HG02885 (cell line): Measurements from ENCODE around the gene CEACAM16.
"Not testable (repeated sequence)": the region's sequence is repeated elsewhere in the genome, so short reads cannot be mapped to it uniquely, and the experiment has no call there.

ENCODE experiments used
- ATAC-seq: cut with Tn5 transposase; IDR thresholded peaks from one replicate; pipeline ENCODE4 v1.9.1; 2021; ENCODE audit warnings: mild to moderate bottlenecking; ENCODE audit not compliant: unreplicated experiment, poor library complexity

The CEACAM16 gene

DNA sequence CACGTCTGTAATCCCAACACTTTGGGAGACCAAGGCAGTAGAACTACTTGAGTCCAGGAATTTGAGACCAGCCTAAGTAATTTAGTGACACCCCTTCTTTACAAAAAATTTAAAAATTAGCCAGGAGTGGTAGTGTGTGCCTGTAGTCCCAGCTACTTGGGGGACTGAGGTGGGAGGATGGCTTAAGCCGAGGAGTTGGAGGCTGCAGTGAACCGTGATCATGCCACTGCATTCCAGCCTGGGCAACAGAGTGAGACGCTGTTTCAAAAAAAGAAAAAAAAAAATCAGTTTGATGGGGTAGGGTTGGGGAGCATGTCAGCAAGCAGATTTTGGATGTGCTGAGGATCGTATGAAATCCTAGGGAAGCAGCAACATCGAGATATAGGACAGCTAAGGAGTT, 23.4 kb upstream of the CEACAM16 start:
- ATAC-seq = no peak

DNA sequence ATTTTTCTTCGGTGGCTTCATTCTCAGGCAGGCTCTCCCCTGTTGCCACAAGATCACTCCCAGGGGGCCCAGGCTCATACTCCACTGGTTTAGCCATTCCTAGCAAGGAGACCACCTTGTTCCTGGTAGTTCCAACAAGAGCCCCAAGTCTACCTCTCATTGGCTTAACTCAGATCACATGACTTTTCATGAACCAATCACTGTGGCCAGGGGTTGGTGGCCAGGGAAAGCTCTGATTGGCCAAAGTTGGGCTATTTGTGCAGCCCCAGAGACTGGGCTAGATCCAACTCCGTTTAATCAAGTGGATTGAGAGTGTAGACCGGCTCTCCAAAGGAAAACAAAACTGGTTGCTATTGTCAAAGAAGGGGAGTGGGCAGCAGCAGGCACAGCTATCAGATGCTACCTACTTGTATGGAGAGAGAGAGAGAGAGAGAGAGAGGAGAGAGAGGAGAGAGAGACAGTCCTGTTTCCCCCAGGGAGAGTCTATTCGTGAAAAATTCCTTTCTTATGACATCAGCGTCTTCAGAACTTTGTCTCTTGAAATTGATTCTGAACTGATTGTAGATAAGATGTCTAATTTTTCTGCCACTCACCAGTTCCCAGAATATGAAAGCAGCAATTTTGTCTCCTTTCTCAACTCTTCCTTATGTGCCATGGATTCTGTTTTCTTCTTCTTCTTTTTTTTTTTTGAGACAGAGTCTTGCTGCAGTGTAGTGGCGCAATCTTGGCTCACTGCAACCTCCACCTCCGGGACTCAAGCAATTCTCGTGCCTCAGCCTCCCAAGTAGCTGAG, 21.7 kb upstream of the CEACAM16 start:
- no peak for ATAC-seq

DNA sequence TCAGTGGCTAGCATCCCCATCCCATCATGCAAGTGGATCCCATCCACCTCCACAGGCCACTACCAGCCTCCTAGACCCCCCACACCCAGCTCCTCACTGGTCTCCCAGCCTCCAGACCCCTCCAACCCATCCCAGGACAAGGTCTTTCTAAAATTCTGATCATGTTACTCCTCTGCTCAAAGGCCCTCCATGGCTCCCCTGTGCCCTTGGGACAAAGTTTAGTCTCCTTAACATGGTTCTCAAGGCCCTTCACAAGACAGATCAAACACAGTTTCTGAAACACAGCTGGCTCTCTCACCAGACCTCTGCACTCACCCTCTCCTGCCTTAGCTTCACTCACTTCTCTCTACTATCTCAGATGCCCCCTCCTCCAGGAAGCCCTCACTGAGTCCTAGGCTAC, 18.4 kb upstream of the CEACAM16 start:
- ATAC-seq = no peak

DNA sequence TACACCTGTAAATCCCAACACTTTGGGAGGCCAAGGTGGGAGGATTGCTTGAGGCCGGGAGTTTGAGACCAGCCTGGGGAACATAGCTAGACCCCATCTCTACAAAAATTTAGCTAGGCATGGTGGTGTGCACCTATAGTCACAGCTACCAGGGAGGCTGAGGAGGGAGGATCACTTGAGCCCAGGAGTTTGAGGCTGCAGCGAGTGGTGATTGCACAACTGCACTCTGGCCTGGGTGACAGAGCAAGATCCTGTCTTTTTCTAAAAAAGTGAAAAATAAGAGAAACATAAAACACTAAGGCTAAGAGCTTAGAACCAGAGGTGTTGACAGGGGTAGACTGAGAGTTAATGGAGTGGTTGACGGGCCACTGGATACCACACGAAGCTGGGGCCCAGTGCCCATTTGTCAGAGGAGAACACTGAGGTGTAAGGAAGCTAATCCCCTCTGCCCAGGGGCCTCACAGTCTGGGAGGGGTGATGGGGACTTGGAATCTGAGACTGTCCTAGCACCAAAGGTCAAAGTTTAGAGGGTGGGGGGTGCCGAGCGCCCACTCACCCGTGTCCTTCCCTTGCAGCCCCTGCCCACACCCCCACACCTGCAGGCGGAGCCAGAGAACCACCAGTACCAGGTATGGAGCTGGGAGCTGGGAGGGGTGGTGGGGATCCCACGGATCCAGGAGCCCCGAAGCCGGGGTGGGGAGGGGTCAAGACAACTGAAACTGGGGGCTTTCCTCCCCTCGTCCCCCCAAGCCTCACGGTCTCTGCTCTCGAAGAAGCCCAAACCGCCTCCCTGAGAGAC, 16.8 kb upstream of the CEACAM16 start:
- no peak for ATAC-seq

DNA sequence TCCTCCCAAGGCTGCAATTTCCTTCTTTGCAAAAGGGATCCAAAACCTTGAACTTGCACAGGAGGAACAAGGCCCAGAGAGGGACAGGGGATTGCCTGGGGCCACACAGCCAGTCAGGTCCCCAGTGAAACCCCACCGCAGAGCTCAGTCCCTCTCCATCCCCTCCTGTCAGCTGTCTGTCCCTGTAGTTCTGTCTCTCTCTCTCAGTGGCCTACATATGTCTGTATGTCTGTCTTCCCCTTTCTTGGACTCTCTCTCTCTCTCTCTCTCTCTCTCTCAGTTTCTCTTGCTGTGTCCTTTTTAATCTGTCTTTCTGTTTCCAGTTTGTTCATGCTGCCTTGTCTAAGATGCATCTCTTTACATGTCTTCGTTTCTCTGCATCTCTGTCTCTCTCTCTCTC, 16.1 kb upstream of the CEACAM16 start:
- no peak for ATAC-seq

DNA sequence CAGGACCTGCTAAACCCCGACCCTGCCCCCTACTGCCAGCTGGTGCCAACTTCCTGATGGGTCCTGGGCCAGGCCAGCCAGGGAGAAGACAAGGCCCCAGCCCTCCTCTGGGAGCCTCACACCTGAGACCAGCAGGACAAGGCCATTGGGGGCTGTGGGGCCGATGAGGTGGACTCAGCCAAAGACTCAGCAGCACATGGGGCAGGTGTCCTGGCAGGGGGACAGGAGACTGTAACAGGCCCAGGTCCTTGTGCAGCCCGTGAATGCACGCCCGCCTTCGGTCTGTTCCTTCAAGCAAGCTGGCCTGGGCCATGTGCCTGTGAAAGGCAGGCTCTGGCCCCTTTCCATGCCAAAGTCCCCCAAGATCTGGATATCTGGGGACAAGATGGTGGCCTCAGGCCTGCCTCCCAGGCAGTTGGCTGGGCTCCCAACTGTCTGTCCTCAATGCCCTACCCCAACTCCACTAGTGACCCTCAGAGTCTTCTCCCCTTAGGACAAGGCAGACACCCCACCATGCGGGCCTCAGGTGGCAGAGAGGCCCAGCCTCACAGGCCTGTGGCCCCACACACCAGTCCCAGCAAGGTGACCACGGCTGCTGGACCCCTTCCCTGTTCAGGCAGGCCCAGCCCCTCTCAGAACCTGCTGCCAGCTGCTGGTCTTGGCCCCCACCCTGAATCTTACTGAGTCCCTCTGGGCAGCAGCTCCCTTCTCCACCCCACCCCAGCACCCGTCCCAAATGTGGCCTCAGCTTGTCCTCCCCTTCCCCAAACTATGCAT, 15.3 kb upstream of the CEACAM16 start:
- no peak for ATAC-seq

DNA sequence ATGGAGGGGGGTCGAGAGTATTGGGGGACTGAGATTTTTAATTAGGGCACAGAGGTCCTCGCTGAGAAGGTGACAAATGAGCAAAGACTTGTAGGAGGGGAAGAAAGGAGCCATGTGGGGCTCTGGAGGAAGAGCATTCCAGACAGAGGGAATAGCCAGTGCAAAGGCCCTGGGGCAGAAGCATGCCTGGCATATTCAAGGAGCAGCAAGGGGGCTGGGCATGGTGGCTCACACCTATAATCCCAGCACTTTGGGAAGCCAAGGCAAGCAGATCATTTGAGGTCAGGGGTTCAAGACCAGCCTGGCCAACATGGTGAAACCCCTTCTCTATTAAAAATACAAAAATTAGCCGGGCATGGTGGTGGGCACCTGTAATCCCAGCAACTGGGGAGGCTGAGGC, 14.6 kb upstream of the CEACAM16 start:
- not testable (repeated sequence) for ATAC-seq

DNA sequence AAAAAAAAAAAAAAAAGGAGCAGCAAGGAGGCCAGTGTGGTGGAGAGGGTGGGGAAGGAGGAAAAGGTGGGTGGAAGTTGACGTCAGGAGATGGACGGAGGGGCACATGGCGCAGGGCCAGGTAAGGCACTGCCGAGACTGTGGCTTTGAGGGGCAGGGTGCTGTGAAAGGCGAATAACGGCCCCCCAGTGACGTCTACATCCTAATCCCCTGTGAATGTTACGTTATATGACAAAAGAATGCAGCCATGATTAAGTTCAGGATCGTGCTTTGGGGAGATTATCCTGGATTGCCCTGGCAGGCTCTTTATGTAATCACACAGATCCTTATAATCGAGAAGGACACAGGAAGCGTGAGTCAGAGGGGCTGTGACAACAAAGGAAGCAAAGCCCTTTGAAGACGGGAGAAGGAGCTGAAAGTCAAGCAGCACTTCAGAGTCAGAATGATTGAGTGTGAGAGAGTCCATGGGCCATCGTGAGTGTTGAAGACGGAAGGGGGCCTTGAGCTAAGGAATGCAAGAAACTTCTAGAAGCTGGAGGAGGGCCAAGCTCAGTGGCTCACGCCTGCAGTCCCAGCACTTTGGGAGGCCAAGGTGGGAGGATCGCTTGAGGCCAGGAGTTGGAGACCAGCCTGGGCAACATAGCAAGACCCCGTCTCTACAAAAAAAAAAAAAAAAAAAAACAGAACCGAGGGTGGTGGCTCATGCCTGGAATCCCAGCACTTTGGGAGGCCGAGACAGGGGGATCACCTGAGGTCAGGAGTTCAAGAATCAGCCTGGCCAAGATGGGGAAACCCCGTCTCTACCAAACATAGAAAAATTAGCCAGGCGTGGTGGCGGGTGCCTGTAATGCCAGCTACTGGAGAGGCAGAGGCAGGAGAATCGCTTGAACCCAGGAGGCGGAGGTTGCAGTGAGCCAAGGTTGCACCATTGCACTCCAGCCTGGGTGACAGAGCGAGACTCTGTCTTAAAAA, 13.8 kb upstream of the CEACAM16 start:
- no peak for ATAC-seq

DNA sequence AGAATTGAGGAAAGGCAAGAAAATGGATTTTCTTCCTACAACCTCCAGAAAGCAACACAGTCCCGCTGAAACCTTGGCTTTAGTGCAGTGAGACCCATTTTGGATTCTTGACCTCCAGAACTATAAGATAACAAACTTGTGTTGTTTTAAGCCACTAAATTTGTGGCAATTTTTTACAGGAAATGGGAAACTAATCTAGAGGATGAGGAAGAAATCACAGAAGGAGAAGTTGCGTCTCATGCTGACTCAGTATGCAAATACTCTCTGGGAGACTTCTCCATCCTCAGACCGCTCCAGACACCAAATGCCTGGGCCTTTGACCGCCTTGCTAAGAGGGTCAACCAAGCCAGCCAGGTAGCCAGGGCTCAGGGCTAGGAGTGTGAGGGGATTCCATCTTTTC, 13.1 kb upstream of the CEACAM16 start:
- no peak for ATAC-seq

DNA sequence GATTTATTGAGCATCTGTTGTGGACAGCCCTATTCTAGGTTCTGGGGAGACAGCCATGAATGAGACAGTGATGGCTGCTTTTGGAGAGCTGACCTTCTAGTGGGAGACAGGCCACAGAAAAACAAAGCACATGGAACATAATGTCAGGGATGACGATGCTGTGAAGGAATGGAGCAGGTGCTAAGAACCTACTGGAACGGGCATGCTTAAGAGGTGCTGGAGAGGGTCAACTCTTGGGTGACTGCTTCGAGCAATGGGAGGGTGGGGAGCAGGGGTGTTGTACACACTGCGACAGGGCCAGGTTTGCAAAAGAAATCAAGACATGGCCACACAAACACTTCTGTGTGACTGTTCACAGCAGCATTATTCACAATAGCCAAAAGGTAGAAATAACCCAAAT, 12.1 kb upstream of the CEACAM16 start:
- no peak for ATAC-seq

DNA sequence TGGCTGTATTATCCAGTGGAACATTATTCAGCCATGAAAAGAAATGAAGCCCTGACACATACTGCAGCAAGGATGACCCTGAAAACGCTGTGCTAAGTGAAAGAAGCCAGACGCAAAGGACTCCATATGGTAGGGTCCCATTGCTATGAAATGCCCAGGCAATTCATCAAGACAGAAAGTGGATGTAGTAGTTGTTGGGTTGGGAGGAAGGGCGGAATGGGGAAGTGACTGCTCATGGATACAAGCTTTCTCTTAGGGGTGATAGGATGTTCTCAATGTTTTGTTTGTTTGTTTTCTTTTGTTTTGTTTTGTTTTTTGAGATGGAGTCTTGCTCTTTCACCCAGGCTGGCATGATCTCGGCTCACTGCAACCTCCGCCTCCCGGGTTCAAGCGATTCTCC, 11.1 kb upstream of the CEACAM16 start:
- no peak for ATAC-seq

DNA sequence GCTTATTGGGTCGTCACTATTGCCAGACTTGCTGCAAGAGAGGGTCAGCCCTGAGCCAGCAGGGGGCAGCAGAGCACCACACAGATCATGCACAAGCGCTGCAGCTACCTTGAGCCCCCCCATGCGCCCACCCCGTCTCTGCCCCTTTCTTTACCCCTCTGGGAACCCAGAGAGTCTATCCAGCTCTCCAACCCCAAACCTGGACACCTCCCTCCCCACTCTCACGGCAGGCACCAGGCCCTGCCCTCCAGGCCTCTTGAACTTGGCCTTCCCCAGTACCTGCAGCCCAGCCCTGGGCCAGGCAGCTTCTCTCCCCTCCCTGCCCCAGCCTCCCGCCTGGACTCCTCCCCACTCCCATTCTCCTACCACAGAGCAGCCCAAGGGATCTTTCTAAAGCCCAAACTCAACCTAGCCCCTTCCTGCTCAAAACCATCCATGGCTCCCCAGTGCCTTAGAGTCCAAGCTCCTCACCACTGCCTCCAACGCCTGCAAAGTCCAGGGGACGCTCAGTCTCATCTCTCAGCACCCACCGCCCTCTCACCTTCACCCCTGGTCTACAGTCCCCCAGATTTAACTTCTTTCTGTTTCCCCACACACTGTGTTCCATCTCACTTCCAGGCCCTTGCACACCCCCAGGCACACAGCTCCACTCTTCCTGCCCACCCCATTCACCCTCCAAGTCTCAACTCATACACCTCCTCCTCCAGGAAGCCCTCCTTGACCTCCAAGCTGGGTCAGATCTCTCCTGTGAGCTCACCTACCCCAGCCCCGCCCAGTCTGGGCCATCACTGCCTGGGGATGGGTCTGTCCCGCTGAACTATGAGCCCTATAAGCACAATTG, 9.4 kb upstream of the CEACAM16 start:
- ATAC-seq = no peak

DNA sequence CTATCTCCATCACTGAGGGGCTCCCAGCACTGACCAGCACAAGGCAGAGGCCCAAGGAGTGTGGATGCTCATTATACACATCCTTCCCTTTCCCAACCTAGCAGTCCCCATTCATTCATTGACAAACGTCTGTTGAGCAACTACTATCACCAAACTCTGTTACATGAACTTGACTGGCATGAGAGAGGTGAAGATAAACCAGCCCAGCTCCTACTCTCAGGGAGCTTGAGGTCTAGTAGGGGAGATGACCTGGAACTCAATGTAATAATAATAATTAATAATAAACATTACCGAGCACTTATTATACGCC, 8.9 kb upstream of the CEACAM16 start:
- ATAC-seq = no peak

DNA sequence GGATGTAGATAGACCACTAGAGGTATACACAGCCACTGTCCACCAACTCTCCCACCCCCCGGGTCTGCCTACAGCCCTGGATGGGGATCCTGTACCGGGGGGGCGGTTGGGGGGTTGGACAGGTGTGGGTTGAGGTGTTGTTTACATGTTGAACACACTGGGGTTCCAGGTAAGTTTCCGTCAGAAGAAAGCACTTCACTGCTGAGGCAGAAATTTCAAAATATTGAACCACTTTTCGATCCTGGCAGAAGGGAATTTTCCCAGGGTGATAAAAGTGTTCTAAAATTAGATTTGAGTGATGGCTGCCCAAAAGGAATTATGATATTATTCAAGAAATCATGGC, 6.6 kb upstream of the CEACAM16 start:
- ATAC-seq = no peak

DNA sequence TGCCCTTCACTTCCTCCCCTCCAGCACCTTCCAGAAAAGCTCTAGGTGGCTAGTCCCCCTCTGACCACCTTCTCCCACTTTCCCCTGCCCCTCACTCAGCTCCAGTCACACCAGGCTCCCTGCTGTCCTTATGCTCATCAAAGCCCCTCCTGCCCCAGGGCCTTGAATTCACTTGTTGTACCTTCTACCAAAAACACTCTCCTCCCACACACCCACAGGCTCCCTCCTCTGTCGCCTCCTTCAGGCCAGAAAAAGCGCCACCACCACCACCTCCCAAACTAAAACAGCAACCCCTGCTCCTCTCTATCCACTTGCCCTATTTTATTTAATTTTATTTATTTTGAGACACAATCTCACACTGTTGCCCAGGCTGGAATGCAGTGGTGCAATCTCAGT, 4.8 kb upstream of the CEACAM16 start:
- ATAC-seq = no peak

DNA sequence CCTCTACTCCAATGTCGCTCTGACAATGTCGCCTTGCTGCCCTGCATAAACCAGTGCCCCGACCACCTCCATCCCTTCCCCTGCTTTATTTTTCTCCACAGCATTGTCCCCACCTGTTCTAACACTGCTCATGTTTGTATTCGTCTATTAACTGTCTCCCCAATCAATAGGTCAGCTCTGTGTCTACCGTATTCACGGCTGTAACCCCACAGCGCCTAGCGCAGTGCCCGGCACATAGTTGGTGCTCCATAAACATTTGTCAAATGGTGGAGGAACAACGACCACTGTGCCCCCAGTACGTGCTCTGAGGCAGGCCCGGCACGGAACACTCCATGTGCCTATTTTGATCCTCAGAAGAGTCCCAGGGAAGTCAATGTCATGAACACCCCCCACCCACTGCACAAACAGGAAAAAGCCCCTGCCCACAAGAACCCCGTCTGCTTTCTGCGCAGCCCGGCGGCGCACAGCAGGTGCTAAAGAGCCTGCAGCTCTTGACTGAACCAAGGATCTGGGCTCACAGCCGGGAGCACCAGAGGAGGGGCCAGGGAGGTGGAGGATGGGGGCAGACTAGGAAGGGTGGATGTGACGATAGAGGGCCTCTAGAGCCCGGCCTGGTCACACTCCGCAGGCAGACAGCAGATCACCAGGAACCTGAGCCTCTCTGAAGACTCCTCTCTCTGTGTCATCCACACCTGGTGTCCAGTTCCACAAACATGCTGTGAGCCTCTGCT, 1.8 kb upstream of the CEACAM16 start:
- ATAC-seq = no peak

DNA sequence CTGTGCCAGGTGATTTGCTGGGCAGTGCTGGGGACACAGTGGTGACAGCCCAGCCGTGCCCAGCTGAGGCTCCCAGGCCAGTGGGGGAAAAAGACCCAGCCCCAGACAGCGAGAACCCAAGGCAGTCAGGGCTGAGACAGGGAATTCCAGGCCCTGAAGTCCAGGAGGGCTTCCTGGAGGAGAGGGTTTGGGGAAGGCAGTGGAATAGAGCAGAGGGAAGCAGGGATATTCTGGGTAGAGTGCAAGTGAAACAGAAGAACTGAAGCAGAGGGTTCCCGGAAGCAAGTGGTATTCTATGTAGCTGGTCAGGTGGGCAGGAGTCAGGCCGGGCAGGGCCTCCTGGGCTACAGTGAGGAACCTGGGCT, 1.3 kb upstream of the CEACAM16 start:
- no peak for ATAC-seq

DNA sequence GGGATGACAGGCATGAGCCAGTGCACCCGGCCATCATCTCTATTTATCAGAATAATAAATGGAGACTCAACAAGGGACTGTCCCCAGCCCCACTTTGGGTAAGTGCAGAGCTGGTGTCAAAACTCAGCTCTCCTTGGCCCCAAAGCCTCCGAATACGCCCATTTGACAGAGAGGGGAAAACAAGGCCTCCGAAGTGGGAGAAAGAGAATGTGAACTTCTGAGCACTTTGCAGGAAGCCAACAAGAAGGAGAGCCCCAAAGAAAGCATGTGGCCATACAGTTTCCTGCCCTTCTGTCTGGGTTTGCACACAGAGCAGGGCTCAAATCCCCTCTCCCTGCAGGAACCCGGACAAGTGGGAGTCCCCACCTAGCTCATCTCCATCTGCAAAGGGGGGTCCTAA, 1.6 kb downstream of the CEACAM16 start:
- ATAC-seq = no peak

DNA sequence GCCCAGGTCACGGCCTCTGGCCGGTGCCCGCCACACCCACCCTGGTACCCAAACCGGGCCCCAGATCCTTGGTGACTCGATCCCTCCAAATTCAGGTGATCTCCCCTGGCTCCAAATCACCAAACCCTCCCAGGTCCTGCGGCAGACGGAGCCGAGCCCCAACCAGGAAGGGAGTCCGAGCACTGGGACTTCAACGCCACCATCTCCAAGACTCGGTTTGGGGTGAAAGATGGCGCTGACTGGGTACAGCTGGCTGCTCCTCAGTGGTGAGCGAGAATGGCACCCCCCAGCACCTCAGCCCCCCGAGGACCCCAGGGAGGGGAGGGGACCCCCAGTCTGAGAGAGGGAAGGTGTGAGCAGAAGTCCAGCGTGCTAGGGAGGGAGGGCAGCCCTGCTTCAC, 2.3 kb downstream of the CEACAM16 start:
- ATAC-seq = no peak
